ENCODE data around the gene OXCT2. TPM values are rescaled to one million over a fixed set of nuclear protein-coding genes. Genes with fewer than 3 reads are reported as not detected.

Gene OXCT2
- total and polyA plus RNA-seq, 9 of the 15 experiments (the other 6 are each of a cell fraction or from before 2014, with no cell fraction given) = 0.08 to 0.64 (median 0.22) TPM; not detected in 2

DNA sequence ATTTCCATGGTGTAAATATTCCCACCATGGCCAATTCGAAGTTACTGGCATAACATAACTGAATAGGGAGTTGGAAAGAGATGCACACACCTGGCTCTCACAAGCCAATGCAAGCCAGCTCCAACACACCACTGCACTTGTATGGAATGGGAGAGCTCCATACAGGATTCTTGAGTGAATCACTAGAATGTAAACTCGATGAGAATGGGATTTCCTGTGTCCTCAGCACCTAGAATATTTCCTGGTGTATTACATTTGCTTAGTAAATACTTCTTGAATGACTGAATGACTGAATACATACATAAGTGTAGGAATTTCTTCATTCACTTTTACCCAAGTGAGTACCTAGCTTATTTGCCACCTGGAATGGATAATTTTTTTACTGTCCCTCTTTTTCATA lies 48.7 kb downstream of the OXCT2 start (continued):
- TF ChIP-seq JUND (IDR thresholded peaks at IDR 0.05; ENCODE audit: borderline replicate concordance, low read depth, low read length) (no peak), JUND (tag; IDR thresholded peaks at IDR 0.05; ENCODE audit: borderline replicate concordance, low read depth, low read length) (no peak), TEAD2 (tag; IDR thresholded peaks at IDR 0.05) (no peak), CC2D1A (IDR thresholded peaks at IDR 0.05) (no peak), TAF15 (IDR thresholded peaks at IDR 0.05; ENCODE audit: low read depth, low read length) (no peak), POLR2AphosphoS2 (IDR thresholded peaks at IDR 0.05; ENCODE audit: low read length) (no peak), DDX20 (tag; IDR thresholded peaks at IDR 0.05; ENCODE audit: low read depth) (no peak)

DNA sequence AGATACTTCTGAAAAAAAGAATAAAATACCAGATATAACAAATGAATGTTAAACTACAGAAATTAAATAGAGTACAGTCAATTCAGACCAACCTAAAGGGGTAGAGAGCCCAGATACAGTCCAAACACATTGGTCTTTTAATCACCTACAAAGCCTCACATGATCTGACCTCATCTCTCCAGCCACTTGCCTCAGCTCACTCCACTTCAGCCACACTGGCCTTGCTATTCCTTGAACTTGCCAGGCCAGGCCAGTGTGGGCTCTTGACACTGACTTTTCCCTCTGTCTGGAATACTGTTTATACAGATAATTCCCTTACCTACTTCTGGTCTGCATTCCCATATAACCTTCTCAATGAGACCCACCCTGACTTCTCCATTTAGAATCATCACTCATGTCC lies 49.5 kb downstream of the OXCT2 start:
- Histone ChIP-seq H3K4me1 (replicated peaks in 1 of 2; ENCODE audit: control insufficient read depth in 2 of 2, insufficient read depth in 2 of 2, low read length in 2 of 2) (no peaks in the 10 kb centered on the region), H3K27me3 (ENCODE audit: control insufficient read depth in 2 of 2, insufficient read depth in 2 of 2, low read length in 2 of 2) (peaks cover 4 to 5% of the 10 kb centered on the region in 2 experiments; a peak in 2 of 5 replicates), H3K36me3 (ENCODE audit: control insufficient read depth, insufficient read depth, low read length) (no peaks in the 10 kb centered on the region), H3K27ac (ENCODE audit: extremely low read depth, low read depth, low read length) (no peak overlapping the region), H3K79me2 (ENCODE audit: control insufficient read depth, insufficient read depth, low read length) (no peaks in the 10 kb centered on the region), H4K20me1 (replicated peaks; ENCODE audit: control insufficient read depth, insufficient read depth, low read length) (no peaks in the 10 kb centered on the region), H3K4me2 (ENCODE audit: insufficient read depth, low read length) (no peak overlapping the region), H3K4me3 (no peak overlapping the region), H3K9ac (ENCODE audit: insufficient read depth in 1 of 2, low read depth in 2 of 2, low read length in 2 of 2) (no peak overlapping the region), H3K9me3 (replicated peaks; ENCODE audit: control insufficient read depth, insufficient read depth, low read depth, low read length) (no peaks in the 10 kb centered on the region), H3K9me1 (ENCODE audit: control insufficient read depth, insufficient read depth, low read length) (no peaks in the 10 kb centered on the region), H2AFZ (ENCODE audit: low read depth, low read length) (no peak overlapping the region)
- in situ Hi-C loops (cut with MboI) (loop anchor here (5.0 kb wide), 1 partner anchor 124 kb away; no protein-coding TSS in a partner anchor), intact Hi-C loops (cut with micrococcal nuclease) (loop anchor here (5.0 kb wide), 1 partner anchor 49 kb away; the partner anchor contains the start of gene NT5C1A)
- FAIRE-seq (no peak), DNase-seq (ENCODE audit: extremely low read depth in 1 of 4, low spot score in 3 of 4) (no peak), ATAC-seq (peak; percentile 54; the same call in 2 of the 3 replicates)
- no TSS peak for BruUV-seq (replicated peaks)
- POLR2A ChIA-PET = interaction anchor here (0.9 kb wide), 1 partner anchor 45 kb away, joined by 4 read pairs; no protein-coding TSS in a partner anchor
- CTCF ChIA-PET (ENCODE audit: low intra/inter-chr PET ratio) = interaction anchor here (2.7 to 3.1 kb wide), 2 partner anchors 20 to 116 kb away, joined by 22 to 28 read pairs; no protein-coding TSS in a partner anchor
- TF ChIP-seq ZBTB17 (CRISPR knock-in tag; IDR thresholded peaks at IDR 0.05) (no peak), HNRNPUL1 (IDR thresholded peaks at IDR 0.05; ENCODE audit: low read length) (no peak), NRF1 (conservative IDR thresholded peaks at IDR 0.05 in 1 of 2, IDR thresholded peaks at IDR 0.05 in 1 of 2) (no peak), SIX5 (IDR thresholded peaks at IDR 0.05; ENCODE audit: borderline replicate concordance in 1 of 2, insufficient read depth in 1 of 2, low read depth in 1 of 2, low read length in 2 of 2) (no peak), RNF2 (IDR thresholded peaks at IDR 0.05) (no peak)
- TF ChIP-seq, protein P1, sequence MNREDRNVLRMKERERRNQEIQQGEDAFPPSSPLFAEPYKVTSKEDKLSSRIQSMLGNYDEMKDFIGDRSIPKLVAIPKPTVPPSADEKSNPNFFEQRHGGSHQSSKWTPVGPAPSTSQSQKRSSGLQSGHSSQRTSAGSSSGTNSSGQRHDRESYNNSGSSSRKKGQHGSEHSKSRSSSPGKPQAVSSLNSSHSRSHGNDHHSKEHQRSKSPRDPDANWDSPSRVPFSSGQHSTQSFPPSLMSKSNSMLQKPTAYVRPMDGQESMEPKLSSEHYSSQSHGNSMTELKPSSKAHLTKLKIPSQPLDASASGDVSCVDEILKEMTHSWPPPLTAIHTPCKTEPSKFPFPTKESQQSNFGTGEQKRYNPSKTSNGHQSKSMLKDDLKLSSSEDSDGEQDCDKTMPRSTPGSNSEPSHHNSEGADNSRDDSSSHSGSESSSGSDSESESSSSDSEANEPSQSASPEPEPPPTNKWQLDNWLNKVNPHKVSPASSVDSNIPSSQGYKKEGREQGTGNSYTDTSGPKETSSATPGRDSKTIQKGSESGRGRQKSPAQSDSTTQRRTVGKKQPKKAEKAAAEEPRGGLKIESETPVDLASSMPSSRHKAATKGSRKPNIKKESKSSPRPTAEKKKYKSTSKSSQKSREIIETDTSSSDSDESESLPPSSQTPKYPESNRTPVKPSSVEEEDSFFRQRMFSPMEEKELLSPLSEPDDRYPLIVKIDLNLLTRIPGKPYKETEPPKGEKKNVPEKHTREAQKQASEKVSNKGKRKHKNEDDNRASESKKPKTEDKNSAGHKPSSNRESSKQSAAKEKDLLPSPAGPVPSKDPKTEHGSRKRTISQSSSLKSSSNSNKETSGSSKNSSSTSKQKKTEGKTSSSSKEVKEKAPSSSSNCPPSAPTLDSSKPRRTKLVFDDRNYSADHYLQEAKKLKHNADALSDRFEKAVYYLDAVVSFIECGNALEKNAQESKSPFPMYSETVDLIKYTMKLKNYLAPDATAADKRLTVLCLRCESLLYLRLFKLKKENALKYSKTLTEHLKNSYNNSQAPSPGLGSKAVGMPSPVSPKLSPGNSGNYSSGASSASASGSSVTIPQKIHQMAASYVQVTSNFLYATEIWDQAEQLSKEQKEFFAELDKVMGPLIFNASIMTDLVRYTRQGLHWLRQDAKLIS (CRISPR knock-in tag; IDR thresholded peaks at IDR 0.05) = no peak
- TF ChIP-seq, protein P2, sequence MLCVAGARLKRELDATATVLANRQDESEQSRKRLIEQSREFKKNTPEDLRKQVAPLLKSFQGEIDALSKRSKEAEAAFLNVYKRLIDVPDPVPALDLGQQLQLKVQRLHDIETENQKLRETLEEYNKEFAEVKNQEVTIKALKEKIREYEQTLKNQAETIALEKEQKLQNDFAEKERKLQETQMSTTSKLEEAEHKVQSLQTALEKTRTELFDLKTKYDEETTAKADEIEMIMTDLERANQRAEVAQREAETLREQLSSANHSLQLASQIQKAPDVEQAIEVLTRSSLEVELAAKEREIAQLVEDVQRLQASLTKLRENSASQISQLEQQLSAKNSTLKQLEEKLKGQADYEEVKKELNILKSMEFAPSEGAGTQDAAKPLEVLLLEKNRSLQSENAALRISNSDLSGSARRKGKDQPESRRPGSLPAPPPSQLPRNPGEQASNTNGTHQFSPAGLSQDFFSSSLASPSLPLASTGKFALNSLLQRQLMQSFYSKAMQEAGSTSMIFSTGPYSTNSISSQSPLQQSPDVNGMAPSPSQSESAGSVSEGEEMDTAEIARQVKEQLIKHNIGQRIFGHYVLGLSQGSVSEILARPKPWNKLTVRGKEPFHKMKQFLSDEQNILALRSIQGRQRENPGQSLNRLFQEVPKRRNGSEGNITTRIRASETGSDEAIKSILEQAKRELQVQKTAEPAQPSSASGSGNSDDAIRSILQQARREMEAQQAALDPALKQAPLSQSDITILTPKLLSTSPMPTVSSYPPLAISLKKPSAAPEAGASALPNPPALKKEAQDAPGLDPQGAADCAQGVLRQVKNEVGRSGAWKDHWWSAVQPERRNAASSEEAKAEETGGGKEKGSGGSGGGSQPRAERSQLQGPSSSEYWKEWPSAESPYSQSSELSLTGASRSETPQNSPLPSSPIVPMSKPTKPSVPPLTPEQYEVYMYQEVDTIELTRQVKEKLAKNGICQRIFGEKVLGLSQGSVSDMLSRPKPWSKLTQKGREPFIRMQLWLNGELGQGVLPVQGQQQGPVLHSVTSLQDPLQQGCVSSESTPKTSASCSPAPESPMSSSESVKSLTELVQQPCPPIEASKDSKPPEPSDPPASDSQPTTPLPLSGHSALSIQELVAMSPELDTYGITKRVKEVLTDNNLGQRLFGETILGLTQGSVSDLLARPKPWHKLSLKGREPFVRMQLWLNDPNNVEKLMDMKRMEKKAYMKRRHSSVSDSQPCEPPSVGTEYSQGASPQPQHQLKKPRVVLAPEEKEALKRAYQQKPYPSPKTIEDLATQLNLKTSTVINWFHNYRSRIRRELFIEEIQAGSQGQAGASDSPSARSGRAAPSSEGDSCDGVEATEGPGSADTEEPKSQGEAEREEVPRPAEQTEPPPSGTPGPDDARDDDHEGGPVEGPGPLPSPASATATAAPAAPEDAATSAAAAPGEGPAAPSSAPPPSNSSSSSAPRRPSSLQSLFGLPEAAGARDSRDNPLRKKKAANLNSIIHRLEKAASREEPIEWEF (CRISPR knock-in tag; IDR thresholded peaks at IDR 0.05) = no peak

Measured in K562 (cell line).